HG03565 (cell line): ENCODE data around the gene CDC42SE2.
A peak's percentile ranks its signal among the peaks of the same experiment; 100 is the strongest.

Source experiments
- ATAC-seq: cut with Tn5 transposase; IDR thresholded peaks from one replicate; pipeline ENCODE4 v1.9.1; 2021; ENCODE audit warnings: mild to moderate bottlenecking, moderate library complexity; ENCODE audit not compliant: unreplicated experiment

CDC42SE2 gene, protein sequence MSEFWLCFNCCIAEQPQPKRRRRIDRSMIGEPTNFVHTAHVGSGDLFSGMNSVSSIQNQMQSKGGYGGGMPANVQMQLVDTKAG

DNA sequence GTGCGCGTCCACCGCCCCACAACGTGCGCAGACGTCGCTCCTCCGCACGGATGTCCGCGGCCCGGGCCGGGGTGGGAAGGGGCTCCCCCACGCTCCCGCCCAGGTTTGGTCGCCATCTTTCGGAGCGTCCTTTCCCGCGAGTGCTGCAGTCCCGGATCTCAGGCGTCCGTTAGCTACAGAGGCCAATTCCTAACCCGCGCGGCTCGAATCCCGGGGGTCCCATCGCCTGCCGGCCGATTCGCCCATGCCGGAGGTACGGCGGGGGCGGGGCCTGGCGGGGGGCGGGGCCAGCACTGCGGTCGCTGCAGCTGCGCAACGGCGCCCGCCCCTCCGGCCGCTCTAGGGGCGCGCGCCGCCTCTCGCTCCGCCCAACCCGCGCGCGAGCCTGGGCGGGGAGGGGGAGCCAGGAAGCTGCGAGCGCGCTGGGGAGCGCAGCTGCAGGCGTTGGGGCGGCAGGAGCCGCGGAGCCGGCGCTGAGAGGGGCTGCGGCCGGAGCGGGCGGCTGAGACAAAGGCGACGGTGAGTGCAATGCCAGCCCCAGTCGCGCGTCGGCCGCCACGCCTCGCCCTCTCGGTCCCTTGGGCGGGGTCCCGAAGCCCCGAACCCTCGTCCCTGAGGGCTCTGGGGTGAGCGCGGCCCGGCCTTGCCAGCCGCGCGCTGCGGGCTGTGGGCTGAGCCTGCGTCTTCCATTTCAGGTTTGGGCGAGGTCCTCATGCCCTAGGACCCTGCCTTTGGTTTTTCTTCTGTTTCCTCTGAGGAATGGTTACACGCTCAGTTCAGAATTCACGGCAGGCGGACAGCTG is at the start of gene CDC42SE2:
Gene CDC42SE2 (plus strand): TSS at position 406 of the 803 bp plus-strand sequence. CDS start 95,441 bp downstream, outside the sequence.
- ATAC-seq: peak; percentile 72

DNA sequence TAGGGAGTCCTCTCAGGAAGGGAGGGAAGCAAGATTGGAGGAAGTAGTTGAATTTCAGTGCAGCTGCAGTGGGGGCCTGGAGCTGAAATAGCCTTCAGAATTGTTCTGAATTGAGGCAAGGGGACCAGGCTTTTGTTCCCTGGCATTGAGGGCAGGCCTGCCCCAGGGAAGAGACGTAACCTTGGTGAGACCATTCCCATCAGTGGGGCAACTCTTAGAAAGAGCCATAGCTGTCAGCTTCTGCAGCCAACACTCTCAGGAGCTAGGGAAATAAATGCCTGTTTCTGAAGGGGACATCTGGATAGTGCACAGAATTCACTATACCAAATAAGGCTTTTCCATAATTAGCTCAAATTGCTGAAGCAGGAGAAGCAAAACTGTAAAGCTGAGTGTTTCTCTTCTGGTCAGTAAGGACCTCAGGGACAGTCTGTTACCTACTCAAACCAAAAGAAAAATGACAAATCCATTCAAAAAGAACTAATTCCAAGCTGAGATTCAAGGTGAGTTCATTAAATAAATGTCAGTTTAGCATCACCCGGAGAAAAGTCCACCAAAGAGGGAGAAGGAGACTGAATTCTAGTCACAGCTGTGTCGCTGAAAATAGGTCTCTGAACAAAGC is 49.1 kb upstream of the CDC42SE2 start:
- ATAC-seq: no peak

DNA sequence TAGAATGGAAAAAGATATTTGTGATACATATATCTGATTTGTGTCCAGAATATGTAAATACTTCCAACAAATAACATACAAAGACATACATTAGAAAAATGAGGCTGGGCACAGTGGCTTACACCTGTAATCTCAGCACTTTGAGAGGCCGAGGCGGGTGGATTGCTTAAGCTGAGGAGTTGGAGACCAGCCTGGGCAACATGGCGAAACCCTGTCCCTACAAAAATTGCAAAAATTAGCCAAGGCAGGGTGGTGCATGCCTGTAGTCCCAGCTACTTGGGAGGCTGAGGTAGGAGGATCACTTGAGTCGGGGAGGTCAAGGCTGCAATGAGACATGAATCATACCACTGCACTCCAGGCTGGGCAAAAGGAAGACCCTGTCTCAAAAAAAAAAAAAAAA is 46.1 kb upstream of the CDC42SE2 start:
- no peak for ATAC-seq

DNA sequence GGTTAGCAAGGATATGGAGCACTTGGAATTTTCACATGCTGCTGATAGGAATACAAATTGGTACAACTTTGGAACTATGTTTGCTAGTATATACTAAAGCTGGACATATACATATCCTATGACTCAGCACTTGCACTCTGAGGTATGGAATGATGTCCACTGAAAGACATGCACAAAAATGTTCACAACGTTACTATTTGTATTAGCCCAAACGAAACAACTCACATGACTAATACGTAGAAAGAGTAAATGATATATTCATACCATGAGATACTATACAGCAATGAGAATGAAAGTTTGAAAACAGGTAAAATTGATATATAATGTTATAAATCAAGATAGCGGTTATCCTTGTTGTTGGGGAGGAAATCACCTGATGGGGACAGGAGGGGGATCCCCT is 45.5 kb upstream of the CDC42SE2 start:
- ATAC-seq: peak; percentile 67

DNA sequence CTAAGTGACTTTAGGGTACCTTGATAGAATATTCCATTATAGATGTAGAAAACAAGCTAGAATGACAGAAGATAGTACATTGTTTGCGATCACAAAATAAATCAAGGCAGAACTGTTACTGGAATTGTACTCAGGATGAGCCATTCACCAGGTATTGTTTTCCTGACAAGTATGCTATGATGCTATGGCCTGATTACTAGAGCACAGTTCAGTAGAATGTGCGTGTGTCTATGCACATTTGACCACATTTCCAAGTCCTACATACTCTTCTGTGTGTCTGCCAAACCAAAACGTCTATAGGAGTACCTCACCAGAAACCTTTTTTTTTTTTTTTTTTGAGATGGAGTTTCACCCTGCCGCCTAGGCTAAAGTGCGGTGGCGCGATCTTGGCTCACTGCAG is 43.3 kb upstream of the CDC42SE2 start:
- no peak for ATAC-seq

DNA sequence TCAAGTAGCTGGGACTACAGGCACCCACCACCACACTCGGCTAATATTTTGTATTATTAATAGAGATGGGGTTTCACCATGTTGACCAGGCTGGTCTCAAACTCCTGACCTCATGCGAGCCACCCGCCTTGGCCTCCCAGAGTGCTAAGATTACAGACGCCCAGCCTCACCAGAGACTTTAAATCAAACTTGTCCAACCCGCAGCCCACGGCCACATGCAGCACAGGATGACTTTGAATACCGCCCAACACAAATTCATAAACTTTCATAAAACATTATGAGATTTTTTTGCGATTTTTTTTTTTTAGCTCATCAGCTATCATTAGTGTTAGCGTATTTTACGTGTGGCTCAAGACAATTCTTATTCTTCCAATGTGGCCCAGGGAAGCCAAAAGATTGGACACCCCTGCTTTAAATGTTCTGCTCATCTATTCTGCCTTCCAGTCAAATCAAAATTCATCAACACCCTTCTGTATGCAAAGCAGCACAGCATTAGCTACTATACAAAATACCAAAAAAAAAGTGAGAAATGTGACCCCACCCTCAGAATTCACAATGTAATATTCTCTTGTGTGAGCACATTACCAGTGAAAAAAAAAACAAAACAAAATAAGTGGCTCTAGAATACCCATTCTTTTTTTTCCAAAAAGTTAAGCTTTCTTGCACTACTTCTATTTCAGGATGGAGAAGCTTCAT is 42.7 kb upstream of the CDC42SE2 start:
- ATAC-seq: no peak

DNA sequence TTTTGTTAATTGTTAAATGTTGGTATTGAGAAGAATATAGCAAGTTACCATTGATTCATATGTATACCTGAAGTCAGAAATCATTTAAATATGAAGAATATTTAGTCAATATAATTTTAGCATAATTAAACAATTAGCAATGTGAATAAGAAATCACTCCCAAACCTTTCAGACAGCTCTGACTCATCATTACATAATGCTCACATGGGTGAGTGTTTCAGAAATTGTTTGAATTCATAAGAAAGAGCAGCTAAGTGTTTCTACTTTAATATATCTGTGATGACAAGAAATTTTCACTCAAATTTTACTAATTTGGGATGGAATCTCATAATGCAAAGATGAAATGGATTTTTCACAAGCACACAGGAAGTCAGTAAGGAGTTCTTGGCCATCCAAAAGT is 42.0 kb upstream of the CDC42SE2 start:
- no peak for ATAC-seq

DNA sequence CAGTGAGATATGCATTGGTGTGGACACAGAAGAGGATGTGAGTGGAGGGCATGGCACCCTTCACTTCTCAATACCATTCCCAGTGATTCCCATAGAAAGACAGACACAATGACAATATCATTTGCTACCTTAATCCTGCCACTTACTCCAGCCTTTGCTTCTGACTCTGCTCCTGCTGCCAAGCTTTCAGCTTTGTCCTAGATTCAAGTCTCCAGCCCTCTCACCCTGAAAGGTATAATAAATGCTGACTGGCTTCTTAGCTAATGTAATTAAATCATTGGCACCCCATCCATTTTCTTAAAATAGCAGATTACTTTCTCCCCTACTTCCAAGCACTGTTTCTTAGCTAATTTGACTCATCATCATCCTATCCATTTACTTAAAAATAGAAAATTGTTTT is 41.1 kb upstream of the CDC42SE2 start:
- ATAC-seq: no peak

DNA sequence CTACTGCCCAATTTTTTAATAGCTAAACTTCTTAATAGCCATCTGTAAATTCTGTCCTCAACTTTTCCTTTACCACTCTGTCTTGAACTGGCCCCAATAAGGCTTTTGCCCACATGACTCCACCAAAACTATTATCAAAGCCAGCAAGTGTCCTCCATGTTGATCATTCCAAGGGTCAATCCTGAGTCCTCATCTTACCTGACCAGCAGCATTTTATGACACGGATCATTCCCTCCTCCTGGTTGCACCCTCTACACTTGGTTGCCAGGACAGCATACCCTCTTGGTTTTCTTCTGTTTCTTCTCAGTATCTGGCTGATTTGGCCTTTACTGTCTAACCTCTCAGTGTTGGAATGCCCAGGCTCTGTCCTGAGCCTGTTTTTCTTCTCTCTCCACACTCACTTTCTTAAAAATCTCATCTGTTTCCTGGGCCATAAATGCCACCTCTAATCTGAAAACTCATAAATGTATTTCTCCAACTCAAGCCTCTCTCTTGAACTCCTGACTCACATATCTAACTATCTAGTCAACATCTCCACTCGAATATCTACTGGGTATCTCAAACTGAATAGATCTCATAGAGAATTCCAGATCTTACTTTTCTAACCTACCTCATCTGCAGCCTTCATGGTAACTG is 40.0 kb upstream of the CDC42SE2 start:
- no peak for ATAC-seq

DNA sequence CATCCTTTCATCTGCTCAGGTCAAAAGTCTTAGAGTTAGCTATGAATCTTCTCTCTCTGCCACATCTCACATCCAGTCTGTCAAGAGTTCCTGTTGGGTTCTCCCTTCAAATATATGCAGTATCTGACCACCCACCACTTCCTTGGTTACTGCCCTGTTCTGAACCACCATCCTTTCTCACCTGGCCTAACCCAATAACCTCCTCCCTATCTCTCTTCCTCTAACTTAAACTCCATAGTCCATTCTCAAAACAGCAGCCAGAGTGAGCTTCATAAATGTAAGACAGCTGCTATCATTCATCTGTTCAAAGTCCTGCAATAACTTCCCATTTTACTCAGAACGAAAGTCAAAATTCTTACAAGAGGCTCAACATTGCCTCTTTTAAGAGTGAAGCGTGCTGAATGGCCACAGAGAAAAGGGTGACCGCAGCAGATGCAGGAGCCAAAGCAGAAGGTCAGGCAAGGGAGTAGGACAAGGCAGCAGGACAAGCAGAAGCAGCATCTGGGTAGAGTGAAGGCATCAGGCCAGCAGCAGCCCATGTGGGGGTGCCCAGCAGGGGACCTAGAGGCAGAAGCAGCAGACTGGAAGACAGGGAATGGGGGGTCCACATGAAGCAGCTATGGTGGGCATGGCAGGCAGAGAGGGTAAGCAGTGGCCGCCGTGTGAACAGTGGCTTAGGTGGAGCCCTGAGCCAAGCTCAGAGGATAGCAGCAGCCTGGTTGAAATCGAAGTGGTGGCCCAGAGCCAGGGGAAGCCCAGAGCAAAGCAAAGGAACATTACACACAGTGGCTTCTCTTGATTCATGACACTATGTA is 39.3 kb upstream of the CDC42SE2 start:
- peak; percentile 87 for ATAC-seq

DNA sequence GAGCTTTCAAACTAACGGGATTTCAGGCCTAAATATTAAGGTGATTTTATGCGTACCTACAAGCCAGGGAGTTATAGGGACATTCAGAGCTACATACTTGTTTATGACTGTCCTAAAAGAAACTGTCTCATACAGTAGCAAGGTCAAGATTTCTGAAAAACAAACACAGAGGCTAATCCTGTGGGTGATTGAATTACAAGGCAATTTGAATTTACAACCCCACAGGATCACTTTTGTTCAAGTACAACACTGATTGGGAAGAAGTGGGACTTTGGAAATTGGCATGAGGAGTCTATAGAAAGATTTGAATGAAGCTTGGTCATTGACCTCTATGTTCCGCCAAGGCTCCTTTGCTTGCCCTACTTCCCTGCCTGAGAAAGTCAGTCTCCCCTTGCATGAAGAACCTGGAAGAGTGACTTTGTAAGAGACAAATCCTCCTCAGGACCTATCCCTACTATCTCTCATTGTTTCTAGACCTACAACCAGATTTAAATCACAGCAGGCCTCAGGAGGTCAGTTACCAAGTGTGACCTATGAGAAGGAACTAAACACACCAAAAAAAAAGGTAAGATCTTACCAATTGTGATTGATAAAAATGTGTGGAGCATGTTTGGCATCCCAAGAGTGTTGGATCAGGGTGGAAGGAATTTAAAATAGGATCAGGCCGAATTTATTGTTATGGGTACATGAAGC is 38.4 kb upstream of the CDC42SE2 start:
- no peak for ATAC-seq

DNA sequence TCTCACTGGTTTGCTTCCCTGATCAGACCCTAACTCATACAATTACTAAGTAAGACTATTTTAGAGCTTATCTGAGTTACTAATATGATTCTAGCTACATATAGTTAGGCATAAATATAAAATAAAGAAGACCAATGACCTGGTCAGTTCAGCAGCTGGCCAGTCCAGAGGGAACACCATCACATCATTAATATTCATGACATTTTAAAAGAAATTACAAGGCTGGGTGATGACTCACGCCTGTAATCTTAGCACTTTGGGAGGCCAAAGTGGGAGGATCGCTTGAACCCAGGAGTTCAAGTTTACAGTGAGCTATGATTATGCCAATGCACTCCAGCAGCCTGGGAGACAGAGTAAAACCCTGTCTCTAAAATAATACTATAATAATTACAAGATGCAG is 37.0 kb upstream of the CDC42SE2 start:
- no peak for ATAC-seq

DNA sequence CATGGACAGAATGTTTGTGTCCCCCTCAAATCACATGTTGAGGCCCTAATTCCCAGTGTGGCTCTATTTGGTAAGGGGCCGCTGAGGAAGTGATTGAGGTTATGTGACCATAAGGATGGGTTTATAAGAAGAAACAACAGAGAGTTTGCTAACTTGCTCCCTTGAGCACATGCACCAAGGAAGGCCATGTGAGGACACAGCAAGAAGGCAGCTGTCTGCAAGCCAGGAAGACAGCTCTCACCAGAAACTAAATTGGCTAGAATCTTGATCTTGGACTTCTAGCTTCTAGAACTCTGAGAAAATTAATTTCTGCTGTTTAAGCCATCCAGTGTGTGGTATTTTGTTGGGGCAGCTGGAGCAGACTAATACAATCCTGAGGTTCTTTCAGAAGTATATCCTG is 35.2 kb upstream of the CDC42SE2 start:
- ATAC-seq: no peak

DNA sequence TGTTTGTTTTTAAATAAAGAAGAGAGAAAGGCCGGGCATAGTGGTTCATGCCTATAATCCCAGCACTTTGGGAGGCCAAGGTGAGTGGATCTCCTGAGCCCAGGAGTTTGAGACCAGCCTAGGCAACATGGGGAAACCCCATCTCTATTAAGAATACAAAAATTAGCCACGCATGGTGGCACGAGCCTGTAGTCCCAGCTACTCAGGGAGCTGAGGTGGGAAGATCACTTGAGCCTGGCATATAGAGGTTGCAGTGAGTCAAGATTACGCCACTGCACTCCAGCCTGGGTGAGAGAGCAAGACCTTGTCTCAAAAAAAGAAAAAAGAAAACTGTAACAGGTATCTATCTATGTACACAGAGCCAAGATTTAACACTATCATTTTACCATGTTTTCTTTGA is 34.2 kb upstream of the CDC42SE2 start:
- ATAC-seq: no peak

DNA sequence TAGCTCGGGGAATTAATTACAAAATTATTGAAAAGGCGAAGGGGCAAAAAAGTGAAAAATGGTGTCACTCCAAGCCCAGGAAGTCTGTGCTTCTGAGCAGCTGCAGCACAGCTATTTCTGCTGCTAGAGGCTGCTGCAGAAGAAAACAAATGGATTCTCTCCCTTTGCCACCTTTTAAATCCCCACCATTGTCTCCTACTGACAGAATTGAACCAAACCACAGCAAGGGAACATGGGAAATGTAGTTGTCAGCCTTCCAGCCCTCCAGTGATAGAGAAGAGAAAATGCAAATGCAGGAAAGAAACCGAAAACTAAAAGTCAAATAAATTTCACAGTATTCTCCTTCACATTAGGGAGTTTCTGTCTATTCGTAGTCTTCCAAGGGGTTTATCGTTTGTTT is 33.4 kb upstream of the CDC42SE2 start:
- peak; percentile 71 for ATAC-seq

DNA sequence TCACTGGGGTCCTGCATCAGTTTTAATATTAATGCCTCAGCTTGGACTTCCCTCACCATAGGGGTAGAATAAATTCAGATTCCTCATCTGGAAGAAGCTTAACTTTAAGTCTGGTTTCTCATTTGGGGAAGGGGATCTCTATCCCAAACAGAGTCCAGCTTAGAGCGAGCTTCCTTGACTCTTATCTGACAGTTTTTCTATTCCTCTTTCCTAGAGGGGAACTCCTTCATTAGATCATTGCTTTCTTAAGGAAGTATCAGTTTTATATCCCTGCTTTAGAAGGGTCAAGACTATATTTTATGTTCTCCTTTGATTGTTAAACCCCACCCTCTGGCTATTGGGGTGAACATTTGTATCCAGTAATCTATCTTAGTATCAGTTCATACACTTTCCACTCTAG is 24.2 kb upstream of the CDC42SE2 start:
- ATAC-seq: no peak

DNA sequence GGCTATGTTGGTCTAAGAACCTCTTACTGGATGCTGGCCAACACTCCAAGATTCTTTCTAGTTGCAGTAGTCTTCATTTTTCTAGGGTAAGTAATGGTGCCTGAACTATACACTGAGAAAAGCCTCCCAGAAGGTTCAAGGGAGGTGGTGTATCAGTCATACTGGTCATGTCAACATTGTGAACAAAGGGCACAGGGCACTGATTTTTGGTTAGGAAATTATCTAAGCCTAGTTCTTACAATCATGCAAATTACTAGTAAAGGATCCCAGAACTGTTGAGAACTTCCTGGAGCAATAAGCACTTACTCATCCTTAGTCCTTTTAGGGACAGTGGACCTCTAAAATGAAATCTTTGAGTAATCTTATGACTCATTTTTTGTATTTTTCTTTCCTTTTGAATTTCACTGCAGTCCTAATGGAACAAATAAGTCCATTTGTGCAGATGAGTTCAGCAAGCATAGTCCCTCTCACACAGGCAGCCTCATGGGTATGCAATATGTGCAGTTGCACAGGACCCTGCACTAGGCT is 21.1 kb upstream of the CDC42SE2 start:
- ATAC-seq: peak; percentile 62

DNA sequence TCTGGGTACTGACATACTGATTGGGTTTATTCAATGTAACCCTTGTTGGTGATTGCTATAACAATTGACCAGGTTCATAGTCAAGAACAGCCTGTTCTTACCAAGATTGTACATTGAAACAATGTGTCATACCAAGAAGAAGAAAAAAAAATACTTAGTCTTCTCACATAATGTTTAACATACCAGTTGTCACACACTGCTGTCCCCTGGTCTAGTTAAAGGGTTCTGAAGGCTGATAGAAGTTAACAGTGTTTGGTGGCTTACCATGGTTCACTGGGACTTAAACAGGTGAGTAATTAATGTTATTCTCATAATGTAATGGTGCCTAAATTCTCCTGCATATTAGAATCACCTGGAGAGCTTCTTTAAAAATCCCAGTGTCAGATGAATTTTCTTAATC is 18.5 kb upstream of the CDC42SE2 start:
- no peak for ATAC-seq

DNA sequence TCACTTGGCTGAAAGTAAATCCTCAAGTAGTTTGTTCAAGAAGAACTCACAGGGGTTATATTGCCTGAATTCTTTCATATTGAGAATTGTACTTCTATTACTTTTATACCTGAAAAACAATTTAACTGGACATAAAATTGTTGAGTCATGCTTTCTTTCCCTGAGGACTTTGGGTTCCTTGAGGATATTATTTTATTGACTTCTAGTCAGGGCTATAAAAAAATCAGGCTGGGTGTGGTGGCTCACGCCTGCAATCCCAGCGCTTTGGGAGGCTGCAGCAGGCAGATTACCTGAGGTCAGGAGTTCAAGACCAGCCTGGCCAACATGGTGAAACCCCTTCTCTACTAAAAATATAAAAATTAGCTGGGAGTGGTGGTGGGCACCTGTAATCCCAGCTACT is 17.9 kb upstream of the CDC42SE2 start:
- no peak for ATAC-seq

DNA sequence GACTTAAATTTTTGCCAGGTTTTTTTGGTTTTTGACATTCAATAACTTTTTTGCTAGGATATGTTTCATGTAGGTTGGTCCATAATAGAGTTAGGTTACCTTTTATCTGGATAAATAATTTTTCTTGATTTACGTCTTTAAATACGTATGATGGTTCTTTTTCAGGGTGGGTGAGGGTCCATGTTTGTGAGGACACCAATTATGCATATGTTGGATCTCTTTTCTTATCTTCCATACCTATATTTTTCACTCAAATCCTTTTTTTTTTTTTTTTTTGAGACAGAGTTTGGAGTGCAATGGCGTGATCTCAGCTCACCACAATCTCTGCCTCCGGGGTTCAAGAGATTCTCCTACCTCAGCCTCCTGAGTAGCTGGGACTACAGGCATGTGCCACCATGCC is 17.3 kb upstream of the CDC42SE2 start:
- no peak for ATAC-seq
